ENCODE results near the gene SGK2. TPM values are rescaled to one million over a fixed set of nuclear protein-coding genes. Genes with fewer than 3 reads are reported as not detected.

SGK2 gene
- total RNA-seq, 4 donors from 2014 or later, result 0.87 to 3.6 (median 1.3) TPM

DNA sequence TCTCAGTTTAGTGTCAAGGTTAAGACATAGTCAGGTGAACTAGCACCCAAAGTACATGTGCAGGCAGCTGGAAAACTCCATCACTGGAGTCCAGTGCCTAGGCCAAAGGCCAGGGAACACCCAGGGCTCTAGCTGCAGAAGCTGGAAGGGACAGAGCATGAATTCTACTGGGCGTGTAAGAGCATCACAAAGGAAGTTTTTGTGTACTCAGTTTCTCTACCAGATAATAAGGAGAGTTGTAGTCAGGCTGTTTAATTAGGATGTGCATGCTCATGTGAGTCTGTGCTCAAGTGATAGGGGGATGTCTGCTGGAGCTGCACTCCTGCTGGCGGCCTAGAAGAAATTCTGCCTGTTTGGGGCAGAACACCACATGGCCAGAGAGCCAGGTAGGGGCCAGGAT is 43.2 kb upstream of the SGK2 start:
- no peak overlapping the region for H3K27ac ChIP-seq
- peaks cover 0 to 16% (median 0%) of the 10 kb centered on the region in 3 donors for H3K36me3 ChIP-seq
- H3K4me1 ChIP-seq, result peaks cover 0 to 18% (median 0%) of the 10 kb centered on the region in 4 donors
- H3K27me3 ChIP-seq, result no peaks in the 10 kb centered on the region
- H3K4me3 ChIP-seq, result no peak overlapping the region
- WGBS, 2 donors, result 49 to 54% methylated on average over 2 of the region's 2 CpGs
- peaks cover 0 to 8% (median 0%) of the 10 kb centered on the region in 4 donors for H3K9me3 ChIP-seq
- TF ChIP-seq CTCF (IDR thresholded peaks at IDR 0.05) (no peak), EP300 (IDR thresholded peaks at IDR 0.05) (no peak), POLR2A (IDR thresholded peaks at IDR 0.05) (no peak)
- DNase-seq (ENCODE audit: low spot score in 2 of 2), result no peak

DNA sequence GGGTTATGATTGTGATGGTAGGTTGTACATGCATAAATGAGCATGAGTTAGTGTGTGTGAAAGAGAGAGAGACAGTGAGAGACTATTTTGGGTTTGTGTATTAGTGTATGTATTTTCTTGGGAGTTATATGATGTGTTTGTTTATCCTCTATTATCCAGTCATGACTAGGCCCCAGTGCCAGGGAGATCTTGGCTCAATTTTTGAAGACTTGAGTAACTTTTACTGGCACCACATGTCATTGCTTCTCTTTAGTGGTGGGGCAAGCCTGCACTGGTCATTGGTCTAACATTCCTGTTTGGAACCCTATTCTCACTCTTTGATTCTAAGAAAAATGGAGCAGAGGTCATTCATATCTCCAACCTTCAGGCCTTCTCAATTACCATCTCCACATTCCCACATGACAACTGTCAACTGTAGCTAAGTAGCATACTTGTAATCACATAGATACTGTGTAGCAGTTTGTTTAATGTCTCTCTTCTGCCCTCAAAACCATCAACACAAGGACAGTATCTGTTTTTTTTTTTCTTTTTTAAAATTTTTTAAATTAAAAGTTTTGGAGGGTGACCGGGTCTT is 42.5 kb upstream of the SGK2 start:
- Histone ChIP-seq H3K4me1 (peaks cover 0 to 18% (median 0%) of the 10 kb centered on the region in 4 donors), H3K27me3 (no peaks in the 10 kb centered on the region), H3K9me3 (peaks cover 0 to 8% (median 0%) of the 10 kb centered on the region in 4 donors), H3K36me3 (peaks cover 0 to 20% (median 0%) of the 10 kb centered on the region in 3 donors), H3K27ac (no peak overlapping the region), H3K4me3 (no peak overlapping the region)
- no peak for DNase-seq (ENCODE audit: low spot score in 2 of 2)
- TF ChIP-seq EP300 (IDR thresholded peaks at IDR 0.05) (no peak), CTCF (IDR thresholded peaks at IDR 0.05) (no peak), POLR2A (IDR thresholded peaks at IDR 0.05) (no peak)
- 90 to 100% methylated on average over 1 of the region's 1 CpG for WGBS, 2 donors

GRCh38 chr20:43520074-43520630 is 38.7 kb upstream of the SGK2 start:
- TF ChIP-seq EP300 (IDR thresholded peaks at IDR 0.05) (no peak), POLR2A (IDR thresholded peaks at IDR 0.05) (no peak), CTCF (IDR thresholded peaks at IDR 0.05) (no peak)
- Histone ChIP-seq H3K36me3 (peaks cover 0 to 20% (median 0%) of the 10 kb centered on the region in 3 donors), H3K4me3 (no peak overlapping the region), H3K4me1 (peaks cover 0 to 6% (median 0%) of the 10 kb centered on the region in 4 donors), H3K27ac (no peak overlapping the region), H3K27me3 (no peaks in the 10 kb centered on the region), H3K9me3 (peaks cover 0 to 18% (median 0%) of the 10 kb centered on the region in 4 donors)
- 95 to 100% methylated on average over 1 of the region's 1 CpG for WGBS, 2 donors
- DNase-seq (ENCODE audit: low spot score in 2 of 2), result no peak

DNA sequence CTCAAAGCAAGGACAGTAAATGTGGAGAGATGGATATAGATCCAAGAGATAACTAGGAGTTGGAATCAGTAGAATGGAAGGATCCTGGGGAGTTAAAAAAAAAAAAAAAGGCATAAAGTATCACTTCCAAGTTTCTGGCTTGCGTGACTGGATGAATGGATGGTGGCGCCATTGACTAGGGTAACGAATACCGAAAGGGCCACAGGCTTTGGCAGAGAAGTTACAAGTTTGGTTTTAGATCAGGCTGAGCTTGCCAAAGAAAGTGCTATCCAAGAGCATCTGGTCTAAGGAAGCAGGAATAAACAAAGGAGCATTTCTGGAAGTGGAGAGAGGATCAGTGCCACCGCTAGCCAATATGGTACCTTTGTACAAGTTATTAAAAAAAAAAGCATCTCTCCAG is 33.8 kb upstream of the SGK2 start:
- DNase-seq (ENCODE audit: low spot score in 2 of 2), result no peak
- Histone ChIP-seq H3K27me3 (no peaks in the 10 kb centered on the region), H3K4me3 (no peak overlapping the region), H3K27ac (no peak overlapping the region), H3K36me3 (peaks cover 0 to 8% (median 0%) of the 10 kb centered on the region in 3 donors), H3K9me3 (peaks cover 0 to 14% (median 0%) of the 10 kb centered on the region in 4 donors), H3K4me1 (no peaks in the 10 kb centered on the region)
- TF ChIP-seq CTCF (IDR thresholded peaks at IDR 0.05) (no peak), EP300 (IDR thresholded peaks at IDR 0.05) (no peak)
- 91 to 92% methylated on average over 5 of the region's 5 CpGs for WGBS, 2 donors

- WGBS, 2 donors, result 83 to 89% methylated on average over 8 of the region's 8 CpGs
- no peak for DNase-seq (ENCODE audit: low spot score in 2 of 2)
These were observed 30.5 kb upstream of the SGK2 start for GRCh38 chr20:43528258-43528875.

More at GRCh38 chr20:43528258-43528875, 30.5 kb upstream of the SGK2 start:
- Histone ChIP-seq H3K9me3 (peaks cover 0 to 10% (median 0%) of the 10 kb centered on the region in 4 donors), H3K27ac (no peak overlapping the region), H3K4me1 (no peaks in the 10 kb centered on the region), H3K36me3 (peaks cover 0 to 13% (median 0%) of the 10 kb centered on the region in 3 donors), H3K27me3 (no peaks in the 10 kb centered on the region), H3K4me3 (no peak overlapping the region)
- TF ChIP-seq EP300 (IDR thresholded peaks at IDR 0.05), result no peak
- no peak for TF ChIP-seq POLR2A (IDR thresholded peaks at IDR 0.05)
- no peak for TF ChIP-seq CTCF (IDR thresholded peaks at IDR 0.05)
